Breast epithelium (tissue), 3 donors: ENCODE data around the gene UBE3D.

ENCODE experiments used
- POLR2AphosphoS5 ChIP-seq, 3 donors: sonication (generic); formaldehyde crosslinking; IDR thresholded peaks; one replicate each; pipeline ENCODE4 v1.6.1; 2017; ENCODE audit warnings: antibody characterized with exemption in 3 of 3
- TF ChIP-seq, protein P1 (sequence below), 3 donors: fragments of 450-650 bp; IDR thresholded peaks; one replicate each; pipeline ENCODE4 v1.5.1; 2016 to 2017; ENCODE audit warnings: antibody characterized with exemption in 3 of 3, mild to moderate bottlenecking in 3 of 3, moderate library complexity in 3 of 3

DNA sequence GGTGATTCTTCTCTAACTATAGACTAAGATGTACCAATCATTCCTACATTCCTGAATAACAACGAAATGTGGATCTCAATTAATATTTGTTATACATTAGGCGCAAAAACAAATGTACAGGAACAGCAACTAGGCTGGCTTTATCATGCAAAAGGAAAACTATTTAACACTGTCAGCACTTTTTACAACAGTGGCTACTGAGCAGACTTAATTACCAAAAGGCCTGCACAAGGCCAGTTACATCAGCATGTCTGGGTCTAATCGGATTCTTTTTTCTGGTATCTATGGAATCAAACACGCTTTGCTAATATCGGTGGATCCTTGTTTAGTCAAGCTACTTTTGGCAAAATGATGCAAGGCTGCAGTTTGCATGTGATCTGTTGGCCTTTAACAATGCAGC lies 176.5 kb downstream of the UBE3D start:
- TF ChIP-seq, protein P1, sequence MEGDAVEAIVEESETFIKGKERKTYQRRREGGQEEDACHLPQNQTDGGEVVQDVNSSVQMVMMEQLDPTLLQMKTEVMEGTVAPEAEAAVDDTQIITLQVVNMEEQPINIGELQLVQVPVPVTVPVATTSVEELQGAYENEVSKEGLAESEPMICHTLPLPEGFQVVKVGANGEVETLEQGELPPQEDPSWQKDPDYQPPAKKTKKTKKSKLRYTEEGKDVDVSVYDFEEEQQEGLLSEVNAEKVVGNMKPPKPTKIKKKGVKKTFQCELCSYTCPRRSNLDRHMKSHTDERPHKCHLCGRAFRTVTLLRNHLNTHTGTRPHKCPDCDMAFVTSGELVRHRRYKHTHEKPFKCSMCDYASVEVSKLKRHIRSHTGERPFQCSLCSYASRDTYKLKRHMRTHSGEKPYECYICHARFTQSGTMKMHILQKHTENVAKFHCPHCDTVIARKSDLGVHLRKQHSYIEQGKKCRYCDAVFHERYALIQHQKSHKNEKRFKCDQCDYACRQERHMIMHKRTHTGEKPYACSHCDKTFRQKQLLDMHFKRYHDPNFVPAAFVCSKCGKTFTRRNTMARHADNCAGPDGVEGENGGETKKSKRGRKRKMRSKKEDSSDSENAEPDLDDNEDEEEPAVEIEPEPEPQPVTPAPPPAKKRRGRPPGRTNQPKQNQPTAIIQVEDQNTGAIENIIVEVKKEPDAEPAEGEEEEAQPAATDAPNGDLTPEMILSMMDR (IDR thresholded peaks at IDR 0.05) = no peak
- no peak for TF ChIP-seq POLR2AphosphoS5 (IDR thresholded peaks at IDR 0.05)
